GM18868 (cell line): ENCODE data around the gene KIAA1328.
"Not testable (repeated sequence)": the region's sequence is repeated elsewhere in the genome, so short reads cannot be mapped to it uniquely, and the experiment has no call there.

Experiments
- ATAC-seq: cut with Tn5 transposase; IDR thresholded peaks from one replicate; pipeline ENCODE4 v1.9.1; 2021; ENCODE audit warnings: mild to moderate bottlenecking, moderate library complexity; ENCODE audit not compliant: unreplicated experiment

Gene KIAA1328

GRCh38 chr18:36825526-36825925 is 3.4 kb upstream of the KIAA1328 start:
- ATAC-seq = no peak

GRCh38 chr18:36826556-36826955 is 2.4 kb upstream of the KIAA1328 start:
- ATAC-seq = no peak

DNA sequence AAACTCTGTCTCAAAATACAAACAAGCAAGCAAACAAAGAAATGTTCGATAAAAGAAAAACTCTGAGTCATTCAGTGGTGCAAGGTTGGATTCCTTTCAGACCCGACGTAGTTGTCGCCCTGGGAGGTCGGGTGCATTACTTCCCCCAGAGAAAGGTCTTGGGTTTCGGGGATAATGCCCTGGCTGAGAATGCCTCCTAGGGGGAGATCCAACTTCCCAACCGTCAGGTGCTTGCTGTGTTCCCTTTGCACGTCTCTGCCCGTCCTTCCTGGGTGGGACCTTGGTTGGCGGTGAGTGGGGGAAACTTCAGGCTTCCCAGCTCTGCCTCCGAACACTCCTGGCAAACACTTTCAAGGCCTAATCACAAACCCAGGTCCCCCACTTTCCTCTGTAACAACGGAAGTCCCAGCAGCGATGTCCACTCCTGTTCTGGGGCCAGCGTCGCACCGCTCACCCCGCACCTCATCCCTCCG is 734 bp upstream of the KIAA1328 start:
- ATAC-seq = no peak

DNA sequence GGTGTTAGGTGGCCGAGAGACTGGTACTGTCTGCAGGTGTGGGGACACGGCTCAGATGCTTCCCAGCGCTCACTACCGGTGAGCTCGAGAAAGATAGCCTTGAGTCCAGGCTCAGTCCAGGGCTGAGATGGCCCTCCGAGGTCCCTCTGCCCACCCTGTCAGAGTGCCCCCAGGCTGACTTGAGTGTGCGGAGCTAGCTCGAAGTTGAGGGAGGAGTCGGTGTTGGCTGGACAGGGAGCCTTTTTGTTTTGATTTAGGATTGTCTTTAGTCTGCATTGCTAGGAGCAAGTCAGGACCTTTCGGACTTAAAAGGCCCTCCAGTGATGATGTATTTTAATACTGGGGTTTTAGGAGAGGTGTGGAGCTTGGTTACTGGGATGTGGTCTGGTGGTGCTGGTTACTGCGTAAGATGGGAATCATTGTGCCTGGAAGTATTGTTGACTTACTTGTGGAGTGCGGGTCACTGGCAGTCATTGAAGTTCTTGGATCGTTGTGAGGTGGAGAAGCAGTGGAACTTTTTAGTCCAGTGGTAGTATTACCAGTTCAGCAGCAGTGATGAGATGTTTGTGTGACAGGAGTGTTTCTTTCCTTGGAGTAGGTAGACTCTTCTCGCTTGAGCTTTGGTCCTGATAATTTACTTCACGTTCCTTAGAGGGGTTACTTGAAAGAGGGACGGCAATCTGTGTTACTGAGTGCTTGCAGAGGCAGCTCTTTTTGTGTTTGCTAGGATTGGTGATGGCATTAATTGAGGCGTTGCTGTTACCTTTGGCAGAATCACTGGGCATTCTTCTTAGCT is 633 bp downstream of the KIAA1328 start:
- no peak for ATAC-seq

- no peak for ATAC-seq
These were observed 1.2 kb downstream of the KIAA1328 start for GRCh38 chr18:36830158-36830495.

- no peak for ATAC-seq
These were observed 2.2 kb downstream of the KIAA1328 start for GRCh38 chr18:36831139-36831538.

GRCh38 chr18:36833120-36833519 is 4.2 kb downstream of the KIAA1328 start:
- no peak for ATAC-seq

GRCh38 chr18:36835927-36836326 is 7.0 kb downstream of the KIAA1328 start:
- no peak for ATAC-seq

GRCh38 chr18:36839835-36840234 is 10.9 kb downstream of the KIAA1328 start:
- no peak for ATAC-seq

GRCh38 chr18:36843199-36843598 is 14.3 kb downstream of the KIAA1328 start:
- no peak for ATAC-seq

GRCh38 chr18:36843784-36844183 is 14.9 kb downstream of the KIAA1328 start:
- no peak for ATAC-seq

DNA sequence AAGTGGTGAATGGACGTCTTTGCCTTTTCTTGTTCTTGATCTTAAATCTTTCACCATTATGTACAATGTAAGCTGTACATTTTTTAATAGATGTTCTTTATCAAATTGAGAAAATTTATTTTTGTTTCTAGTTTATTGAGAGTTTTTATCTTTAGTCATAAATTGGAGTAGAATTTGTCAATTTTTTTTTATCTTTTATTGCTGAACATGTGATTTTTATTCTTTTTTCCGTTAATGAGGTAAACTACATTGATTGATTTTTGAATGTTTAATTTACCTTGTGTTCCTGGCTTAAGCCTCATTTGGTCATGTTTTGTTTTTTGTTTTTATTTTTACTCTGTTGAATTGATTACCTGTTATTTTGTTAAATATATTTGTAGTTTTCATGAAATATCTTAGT is 19.7 kb downstream of the KIAA1328 start:
- no peak for ATAC-seq

GRCh38 chr18:36849288-36850006 is 20.5 kb downstream of the KIAA1328 start:
- ATAC-seq = no peak

DNA sequence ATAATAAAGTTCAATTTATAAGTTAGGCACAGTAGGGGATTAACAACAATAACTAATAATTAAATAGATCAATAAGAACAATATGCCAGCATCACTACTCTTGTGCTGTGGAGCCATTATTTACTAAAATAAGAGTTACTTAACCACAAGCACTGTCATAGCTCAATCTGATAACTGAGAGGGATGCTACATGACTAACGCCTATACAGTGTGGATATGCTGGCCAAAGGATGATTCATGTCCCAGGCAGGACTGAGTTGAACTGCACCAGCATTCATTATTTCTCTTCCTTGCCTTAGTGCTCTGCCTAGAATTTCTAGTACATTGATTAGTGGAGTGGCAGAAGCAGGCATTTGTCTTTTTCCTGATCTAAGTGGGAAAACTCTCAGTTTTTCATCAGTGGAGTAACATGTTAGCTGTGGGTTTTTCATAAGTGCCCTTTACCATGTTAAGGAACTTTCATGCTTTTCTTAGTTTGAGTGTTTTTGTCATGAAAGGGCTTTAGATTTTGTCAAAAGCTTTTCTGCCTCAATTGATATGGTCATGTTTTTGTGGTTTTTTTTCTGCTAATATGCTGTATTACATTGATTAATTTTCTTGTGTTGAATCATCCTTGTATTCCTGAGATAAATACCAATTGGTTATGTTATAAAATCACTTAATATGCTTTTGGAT is 21.7 kb downstream of the KIAA1328 start:
- ATAC-seq = no peak

- ATAC-seq = no peak
These were observed 22.3 kb downstream of the KIAA1328 start for GRCh38 chr18:36851202-36851590.

- ATAC-seq = no peak
These were observed 27.9 kb downstream of the KIAA1328 start for GRCh38 chr18:36856815-36857214.

DNA sequence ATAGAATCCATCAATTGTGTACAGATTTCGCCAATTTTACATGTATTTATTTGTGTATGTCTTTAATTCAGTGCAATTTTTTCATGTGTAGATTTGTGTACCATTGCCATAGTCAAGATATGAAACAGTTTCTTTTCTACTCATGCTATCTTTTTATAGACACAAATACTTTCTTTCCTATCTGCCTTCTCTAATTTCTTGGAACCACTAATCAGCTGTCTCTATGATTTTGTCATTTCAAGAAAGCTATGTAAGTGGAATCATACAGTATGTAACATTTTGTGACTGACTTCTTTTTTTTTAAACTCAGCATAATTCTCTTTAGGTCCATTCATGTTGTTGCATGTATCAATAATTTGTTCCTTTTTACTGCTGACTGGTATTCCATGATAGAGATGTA is 33.3 kb downstream of the KIAA1328 start:
- no peak for ATAC-seq

- no peak for ATAC-seq
These were observed 38.1 kb downstream of the KIAA1328 start for GRCh38 chr18:36867056-36867455.

DNA sequence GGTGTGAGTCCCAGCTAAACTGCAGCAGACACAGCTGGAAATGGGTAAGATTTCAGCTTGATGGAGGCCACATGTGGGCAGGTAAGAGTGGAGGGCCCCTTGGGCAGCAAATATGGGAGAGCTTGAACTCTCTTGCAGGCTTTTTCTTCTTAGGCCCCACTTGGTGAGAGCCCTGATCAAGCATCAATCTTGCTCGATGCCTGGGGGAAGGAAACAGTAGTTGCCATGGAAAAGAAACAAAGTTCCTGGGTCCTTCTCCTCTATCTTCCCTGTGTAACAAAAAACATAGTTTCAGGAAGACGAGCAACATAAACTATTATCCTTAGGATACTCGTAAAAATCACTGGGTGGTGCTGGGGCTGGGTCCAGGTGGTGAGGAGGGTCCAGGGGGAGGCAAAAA is 42.9 kb downstream of the KIAA1328 start:
- ATAC-seq = no peak

DNA sequence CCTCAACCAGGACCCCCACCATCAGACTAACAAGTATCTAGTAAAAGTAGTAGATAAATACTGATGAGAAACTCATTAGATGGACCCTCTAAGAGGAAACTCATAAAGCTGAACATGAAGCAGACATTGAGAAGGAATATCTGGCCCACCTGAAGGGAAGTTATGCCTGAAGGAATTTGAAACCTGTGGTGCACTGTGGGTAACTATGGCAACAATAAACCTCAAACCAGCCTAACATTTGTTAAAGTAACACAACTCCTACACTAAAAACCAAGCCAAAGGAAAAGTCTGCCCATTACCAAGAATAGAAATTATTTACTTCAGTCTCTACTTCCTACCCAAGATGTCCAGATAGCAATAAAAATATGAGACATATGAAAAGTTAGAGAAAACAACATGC is 43.4 kb downstream of the KIAA1328 start:
- ATAC-seq = no peak

- not testable (repeated sequence) for ATAC-seq
These were observed 44.9 kb downstream of the KIAA1328 start for GRCh38 chr18:36873826-36874225.

GRCh38 chr18:36879796-36880195 is 50.9 kb downstream of the KIAA1328 start:
- ATAC-seq = not testable (repeated sequence)
